Transverse colon (tissue), 4 donors: ENCODE measurements around the gene LRBA.
A peak's percentile ranks its signal among the peaks of the same experiment; 100 is the strongest.

Experiments
- CTCF ChIP-seq, 5 experiments: fragments of 200-600 bp in 3 of 5; fragments of 450-650 bp in 2 of 5; sonication (generic) in 3 of 5; IDR thresholded peaks; 1 replicate in 2 of 5; 2 replicates in 3 of 5; pipeline ENCODE4 v1.5.1; 2016 to 2017; ENCODE audit warnings: antibody characterized with exemption in 5 of 5, inconsistent platforms in 3 of 5, mild to moderate bottlenecking in 2 of 5, moderate library complexity in 1 of 5
- EP300 ChIP-seq: sonication (generic); formaldehyde crosslinking; IDR thresholded peaks from one replicate; pipeline ENCODE4 v1.6.1; 2017; ENCODE audit warnings: antibody characterized with exemption, low read depth
- POLR2A ChIP-seq: fragments of 450-650 bp; IDR thresholded peaks from one replicate; pipeline ENCODE4 v1.6.1; 2016; ENCODE audit warnings: antibody characterized with exemption, mild to moderate bottlenecking, moderate library complexity
- POLR2AphosphoS5 ChIP-seq, 3 donors: sonication (generic); formaldehyde crosslinking; IDR thresholded peaks; one replicate each; pipeline ENCODE4 v1.6.1; 2016; ENCODE audit warnings: antibody characterized with exemption in 3 of 3

DNA sequence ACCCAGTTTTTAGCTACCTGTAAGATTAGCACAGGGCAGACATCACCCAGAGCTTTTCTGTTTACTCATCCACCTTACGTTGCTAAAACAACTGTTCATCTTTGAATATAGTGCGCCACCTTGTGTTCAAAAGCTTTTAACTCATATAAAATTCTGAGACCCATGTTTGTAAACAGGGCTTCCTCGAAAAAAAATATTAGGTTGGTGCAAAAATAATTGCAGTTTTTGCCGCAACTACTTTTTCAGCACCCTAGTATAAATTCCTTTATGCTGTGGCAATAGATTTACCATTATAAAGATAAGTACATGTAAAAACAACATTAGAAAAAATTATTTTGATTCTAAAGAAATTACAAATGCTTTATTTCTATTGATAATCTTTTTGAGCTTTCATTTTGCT, 147.9 kb downstream of the LRBA start:
- no peak for TF ChIP-seq POLR2A
- TF ChIP-seq CTCF (IDR thresholded peaks at IDR 0.05): peak; percentile 55 to 78 (median 63)
- TF ChIP-seq POLR2AphosphoS5 (IDR thresholded peaks at IDR 0.05): no peak
- TF ChIP-seq EP300: no peak
